Activated CD4-positive, alpha-beta T cell treated with anti-CD3 and anti-CD28 coated beads, Interleukin-2, amount 50 U/mL, for 24 hours (primary cell): Measurements from ENCODE around the gene CLDN15.
A peak's percentile ranks its signal among the peaks of the same experiment; 100 is the strongest.
"Not testable (repeated sequence)": the region's sequence is repeated elsewhere in the genome, so short reads cannot be mapped to it uniquely, and the experiment has no call there.

Experiments used
- DNase-seq, 2 donors: peaks; one replicate each; pipeline ENCODE4 v3.0.0-alpha.2; 2020; ENCODE audit warnings: low read depth in 1 of 2, low spot score in 1 of 2

Gene CLDN15

GRCh38 chr7:101222275-101222830, 15.2 kb downstream of the CLDN15 start:
- no peak for DNase-seq

- no peak for DNase-seq
These were observed 17.3 kb downstream of the CLDN15 start for GRCh38 chr7:101220295-101220694.

- no peak for DNase-seq
These were observed 19.1 kb downstream of the CLDN15 start for GRCh38 chr7:101218236-101219125.

- peak; percentile 89 to 97 for DNase-seq
These were observed 20.0 kb downstream of the CLDN15 start, which contains the start of the genes PLOD3 and ZNHIT1 for GRCh38 chr7:101217388-101218235. Gene PLOD3, minus strand, starts transcription at chr7:101217581. Its CDS starts 307 bp downstream, at chr7:101217274. Gene ZNHIT1, plus strand, starts transcription at chr7:101218165. Its CDS starts 31 bp downstream, at chr7:101218196.

- DNase-seq: no peak
These were observed 20.7 kb downstream of the CLDN15 start for GRCh38 chr7:101216860-101217387.

GRCh38 chr7:101216001-101216859, 21.4 kb downstream of the CLDN15 start:
- no peak for DNase-seq

- DNase-seq: no peak
These were observed 25.6 kb downstream of the CLDN15 start for GRCh38 chr7:101212014-101212413.

GRCh38 chr7:101211501-101211900, 26.1 kb downstream of the CLDN15 start:
- DNase-seq: no peak

- DNase-seq: no peak
These were observed 27.5 kb downstream of the CLDN15 start for GRCh38 chr7:101210143-101210542.

- DNase-seq: no peak
These were observed 28.8 kb downstream of the CLDN15 start for GRCh38 chr7:101208794-101209193.

GRCh38 chr7:101207459-101207858, 30.1 kb downstream of the CLDN15 start:
- no peak for DNase-seq

GRCh38 chr7:101206665-101207042, 30.9 kb downstream of the CLDN15 start:
- DNase-seq: no peak

GRCh38 chr7:101205901-101206664, 31.5 kb downstream of the CLDN15 start:
- DNase-seq: no peak

- not testable (repeated sequence) for DNase-seq
These were observed 33.6 kb downstream of the CLDN15 start for GRCh38 chr7:101203740-101204738.

- no peak for DNase-seq
These were observed 35.0 kb downstream of the CLDN15 start for GRCh38 chr7:101202603-101202918.

GRCh38 chr7:101201695-101202602, 35.7 kb downstream of the CLDN15 start:
- DNase-seq: no peak

GRCh38 chr7:101200862-101201599, 36.6 kb downstream of the CLDN15 start, which contains the start of gene MOGAT3:
Gene MOGAT3, minus strand, starts transcription at chr7:101201036. Its CDS starts 182 bp downstream, at chr7:101200854.
- DNase-seq: no peak
